Sigmoid colon (tissue), 3 donors: ENCODE data around the gene IGF2R.

Experiments used
- CTCF ChIP-seq, 4 experiments: fragments of 450-650 bp in 3 of 4; fragments of 200-600 bp in 1 of 4; IDR thresholded peaks; one replicate each; pipeline ENCODE4 v1.5.1; 2016 to 2019; ENCODE audit warnings: antibody characterized with exemption in 4 of 4, mild to moderate bottlenecking in 3 of 4, moderate library complexity in 2 of 4
- POLR2A ChIP-seq, 2 donors: fragments of 450-650 bp; IDR thresholded peaks; one replicate each; pipeline ENCODE4 v1.6.1; 2016; ENCODE audit warnings: antibody characterized with exemption in 2 of 2, mild to moderate bottlenecking in 2 of 2, moderate library complexity in 2 of 2

- TF ChIP-seq CTCF (IDR thresholded peaks at IDR 0.05): no peak
- TF ChIP-seq POLR2A (IDR thresholded peaks at IDR 0.05): no peak
Measured at GRCh38 chr6:159935065-159935464, 33.8 kb upstream of the IGF2R start.
